Right renal pelvis (tissue), 4 donors: Measurements from ENCODE around the gene ATP6V0E2. TPM values are rescaled to one million over a fixed set of nuclear protein-coding genes. Genes with fewer than 3 reads are reported as not detected.
"Not testable (repeated sequence)": the region's sequence is repeated elsewhere in the genome, so short reads cannot be mapped to it uniquely, and the experiment has no call there.

Experiments
- DNase-seq, 4 donors: peaks; one replicate each; pipeline ENCODE4 v3.0.0-alpha.2; 2013; ENCODE audit warnings: low read depth in 4 of 4, low spot score in 3 of 4, missing footprints in 1 of 4
- polyA plus RNA-seq, 4 donors: library from polyadenylated mRNA; unstranded; fragments of 120-200 nt; gene quantifications; one replicate each; pipeline ENCODE4 v1.2.1, GENCODE V29; 2013; ENCODE audit not compliant: insufficient read length in 4 of 4

Gene ATP6V0E2
- polyA plus RNA-seq, 4 donors: 22.2 to 35.0 (median 29.1) TPM

DNA sequence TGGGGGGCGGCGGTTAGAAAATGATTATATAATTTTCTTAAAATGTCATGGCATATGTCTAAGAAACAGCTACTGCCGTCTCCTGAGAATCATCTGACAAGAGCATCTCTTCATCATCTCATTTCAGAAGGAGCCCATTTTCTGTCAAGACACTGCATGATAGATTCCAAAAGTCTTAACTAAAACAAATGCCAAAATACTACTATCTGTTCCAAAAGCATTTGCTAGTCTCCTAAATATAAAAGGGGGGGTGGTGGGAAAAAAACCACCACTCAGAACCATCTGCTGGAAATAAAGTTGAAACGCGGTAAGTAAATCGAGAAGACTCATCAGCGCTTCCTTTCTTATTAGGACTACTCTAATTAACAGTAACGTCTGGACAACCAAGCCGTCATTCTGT is 36.5 kb downstream of the ATP6V0E2 start:
- DNase-seq: not testable (repeated sequence)

GRCh38 chr7:149912126-149912525 is 38.4 kb downstream of the ATP6V0E2 start:
- not testable (repeated sequence) for DNase-seq

DNA sequence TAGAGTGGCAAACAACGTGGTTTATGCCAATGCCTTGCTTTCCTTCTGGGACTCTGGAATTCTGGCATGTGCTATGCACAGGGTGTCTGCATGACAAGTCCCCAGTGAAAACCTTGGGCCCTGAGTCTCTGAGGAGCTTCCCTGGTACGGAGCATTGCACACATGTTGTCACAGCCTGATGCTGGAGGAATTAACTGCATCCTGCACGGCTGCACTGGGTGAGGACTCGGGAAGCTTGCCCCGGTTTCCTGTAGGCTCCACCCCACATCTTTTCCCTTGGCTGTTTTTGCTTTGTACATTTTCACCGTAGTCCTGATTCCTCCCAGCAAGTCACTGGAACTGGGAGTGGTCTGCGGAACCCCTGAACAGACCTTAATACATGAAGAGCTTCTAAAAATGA is 52.6 kb downstream of the ATP6V0E2 start:
- not testable (repeated sequence) for DNase-seq

Other genes starting within 250 kb of the ATP6V0E2 start
- 10 to 100 TPM; 25.5 to 42.4 (median 29.9) TPM for gene ZNF467, start 100.4 kb upstream of the ATP6V0E2 start, polyA plus RNA-seq
- 10 to 100 TPM; 18.1 to 20.9 (median 19.8) TPM for gene ZNF862, start 35.6 kb upstream of the ATP6V0E2 start, polyA plus RNA-seq